Kidney epithelial cell (primary cell): Measurements from ENCODE around the gene OXLD1. TPM values are rescaled to one million over a fixed set of nuclear protein-coding genes. Genes with fewer than 3 reads are reported as not detected.

Experiments
- DNase-seq: peaks from one replicate; pipeline ENCODE4 v3.0.0-alpha.2; 2010; ENCODE audit warnings: low read depth
- H3K27me3 ChIP-seq: 2 replicates; pipeline ENCODE4 v1.6.0; 2011; ENCODE audit warnings: low read length; ENCODE audit not compliant: control insufficient read depth, insufficient read depth
- H3K36me3 ChIP-seq: 2 replicates; pipeline ENCODE4 v1.5.1; 2011; ENCODE audit warnings: low read length; ENCODE audit not compliant: control insufficient read depth, insufficient read depth
- H3K4me3 ChIP-seq: 2 replicates; pipeline ENCODE4 v1.5.1; 2011; ENCODE audit warnings: low read depth, mild to moderate bottlenecking, control low read depth, low read length
- CTCF ChIP-seq: IDR thresholded peaks from 2 replicates; pipeline ENCODE4 v1.5.1; 2011; ENCODE audit warnings: mild to moderate bottlenecking, moderate library complexity, low read length, control low read depth, inconsistent platforms; ENCODE audit not compliant: insufficient read depth, poor library complexity, severe bottlenecking
- total RNA-seq: library from RNA; depleted of rRNA; stranded (reverse); fragments of >200 nt; gene quantifications from 2 replicates; pipeline ENCODE4 v1.2.3, GENCODE V29; 2015

The OXLD1 gene
- total RNA-seq, 1 donor from 2014 or later, result 41.7 TPM

GRCh38 chr17:81648013-81648706 lies 18.2 kb downstream of the OXLD1 start:
- H3K27me3 ChIP-seq, result peaks cover 24% of the 10 kb centered on the region
- DNase-seq, result no peak
- no peaks in the 10 kb centered on the region for H3K36me3 ChIP-seq
- no peak for TF ChIP-seq CTCF
- no peak overlapping the region for H3K4me3 ChIP-seq

DNA sequence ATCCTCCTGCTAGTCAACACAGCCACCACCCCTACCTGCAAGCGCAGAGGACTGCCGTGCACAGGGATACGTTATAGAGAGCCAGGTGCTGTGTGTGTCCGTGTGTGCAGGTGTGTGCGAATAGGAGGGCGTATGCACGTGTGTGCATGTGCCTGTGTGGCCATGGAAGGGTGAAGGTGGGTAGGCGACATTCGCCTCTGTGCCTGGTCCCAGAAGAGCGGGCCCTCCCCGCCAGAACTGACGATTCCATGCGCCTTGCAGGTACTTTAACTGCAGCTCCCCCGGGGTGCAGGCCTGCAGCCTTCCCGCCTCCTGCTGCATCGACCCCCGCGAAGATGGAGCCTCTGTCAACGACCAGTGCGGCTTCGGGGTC lies 18.8 kb downstream of the OXLD1 start:
- TF ChIP-seq CTCF, result no peak
- no peak for DNase-seq
- H3K4me3 ChIP-seq, result no peak overlapping the region
- no peaks in the 10 kb centered on the region for H3K36me3 ChIP-seq
- peaks cover 24% of the 10 kb centered on the region for H3K27me3 ChIP-seq

DNA sequence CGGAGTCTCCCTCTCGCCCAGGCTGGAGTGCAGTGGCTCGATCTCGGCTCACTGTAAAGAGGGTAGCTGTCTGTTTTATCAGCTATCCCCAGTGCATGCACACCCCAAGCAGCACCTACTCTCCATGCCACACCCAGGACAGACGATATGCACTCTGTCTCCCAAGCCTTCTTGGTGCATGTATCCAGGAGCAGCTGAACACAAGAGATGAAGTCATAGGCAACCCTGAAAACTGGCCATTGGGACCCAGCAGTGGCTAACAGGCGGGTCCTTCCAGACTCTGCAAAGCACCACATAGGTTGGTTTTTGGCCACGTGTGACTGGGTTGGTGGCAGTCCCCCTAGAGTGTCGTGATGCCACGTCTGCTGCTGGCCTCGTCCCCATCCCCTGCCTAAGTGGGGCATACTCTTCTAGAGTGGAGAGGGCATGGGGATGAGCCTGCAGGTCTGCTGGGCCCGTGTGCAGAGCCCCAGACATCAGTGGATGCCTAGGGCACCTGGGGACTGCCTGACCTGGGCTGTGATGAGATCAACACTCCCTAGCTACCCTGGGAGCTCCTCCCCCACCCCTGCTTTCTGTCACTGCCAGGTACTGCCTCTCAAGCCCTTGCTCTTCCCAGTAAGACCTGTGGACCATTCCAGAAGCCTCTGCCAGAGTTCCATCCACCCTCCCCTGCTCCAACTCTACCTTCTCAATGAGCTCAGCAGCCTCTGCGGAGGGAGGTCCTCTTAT lies 19.4 kb downstream of the OXLD1 start:
- no peak for DNase-seq
- Histone ChIP-seq H3K36me3 (no peaks in the 10 kb centered on the region), H3K27me3 (peaks cover 24% of the 10 kb centered on the region), H3K4me3 (no peak overlapping the region)
- TF ChIP-seq CTCF, result no peak

DNA sequence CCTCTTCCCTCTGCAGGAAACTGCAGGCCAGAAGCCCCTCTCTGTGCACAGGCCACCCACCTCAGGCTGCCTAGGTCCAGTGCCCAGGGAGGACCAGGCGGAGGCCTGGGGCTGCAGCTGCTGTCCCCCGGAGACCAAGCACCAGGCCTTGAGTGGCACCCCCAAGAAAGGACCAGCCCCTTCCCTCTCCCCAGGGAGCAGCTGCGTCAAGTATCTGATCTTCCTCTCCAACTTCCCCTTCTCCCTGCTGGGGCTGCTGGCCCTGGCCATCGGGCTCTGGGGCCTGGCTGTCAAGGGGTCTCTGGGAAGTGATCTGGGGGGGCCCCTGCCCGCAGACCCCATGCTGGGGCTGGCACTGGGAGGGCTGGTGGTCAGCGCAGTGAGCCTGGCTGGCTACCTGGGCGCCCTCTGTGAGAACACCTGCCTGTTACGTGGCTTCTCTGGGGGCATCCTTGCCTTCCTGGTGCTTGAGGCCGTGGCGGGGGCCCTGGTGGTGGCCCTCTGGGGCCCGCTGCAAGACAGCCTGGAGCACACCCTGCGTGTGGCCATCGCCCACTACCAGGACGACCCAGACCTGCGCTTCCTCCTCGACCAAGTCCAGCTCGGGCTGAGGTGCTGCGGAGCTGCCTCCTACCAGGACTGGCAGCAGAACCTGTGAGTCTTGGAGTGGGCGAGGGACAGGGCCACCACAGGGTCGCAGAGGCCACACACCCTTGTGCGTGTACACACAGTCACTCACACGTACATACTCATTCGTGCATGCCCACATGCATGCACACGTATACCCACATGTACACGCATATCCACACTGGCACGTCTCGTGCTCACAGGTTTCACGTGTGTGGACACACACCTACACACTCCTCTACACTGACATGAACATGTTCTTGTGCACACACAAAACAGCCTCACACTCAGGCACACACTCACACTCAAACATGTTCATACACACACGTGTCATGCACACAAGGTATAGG lies 21.1 kb downstream of the OXLD1 start:
- TF ChIP-seq CTCF, result no peak
- no peak for DNase-seq
- peaks cover 24% of the 10 kb centered on the region for H3K27me3 ChIP-seq
- no peak overlapping the region for H3K4me3 ChIP-seq
- H3K36me3 ChIP-seq, result no peaks in the 10 kb centered on the region

DNA sequence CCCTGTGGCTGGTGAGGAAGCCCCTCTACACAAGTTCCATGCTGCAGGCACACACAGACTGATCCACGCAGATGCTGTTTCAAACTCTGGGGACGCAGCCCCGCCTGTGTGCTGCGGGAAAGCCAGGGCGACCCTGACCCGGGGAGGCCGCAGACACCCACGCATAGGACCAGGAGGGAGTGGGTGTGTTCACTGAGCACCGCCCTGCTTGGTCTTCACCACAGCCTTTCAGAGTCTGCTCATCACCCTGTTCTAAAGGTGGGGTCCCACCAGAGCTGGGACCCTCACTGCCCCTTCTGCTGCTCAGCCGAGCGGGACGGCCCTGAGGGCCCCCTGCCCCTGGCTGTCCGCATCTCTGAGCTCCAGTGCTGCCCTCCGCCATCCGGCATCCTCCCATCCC lies 21.9 kb downstream of the OXLD1 start:
- H3K27me3 ChIP-seq, result peaks cover 24% of the 10 kb centered on the region
- no peak for TF ChIP-seq CTCF
- no peaks in the 10 kb centered on the region for H3K36me3 ChIP-seq
- no peak overlapping the region for H3K4me3 ChIP-seq
- DNase-seq, result no peak
